ENCODE measurements around the gene COL4A1.

The COL4A1 gene

DNA sequence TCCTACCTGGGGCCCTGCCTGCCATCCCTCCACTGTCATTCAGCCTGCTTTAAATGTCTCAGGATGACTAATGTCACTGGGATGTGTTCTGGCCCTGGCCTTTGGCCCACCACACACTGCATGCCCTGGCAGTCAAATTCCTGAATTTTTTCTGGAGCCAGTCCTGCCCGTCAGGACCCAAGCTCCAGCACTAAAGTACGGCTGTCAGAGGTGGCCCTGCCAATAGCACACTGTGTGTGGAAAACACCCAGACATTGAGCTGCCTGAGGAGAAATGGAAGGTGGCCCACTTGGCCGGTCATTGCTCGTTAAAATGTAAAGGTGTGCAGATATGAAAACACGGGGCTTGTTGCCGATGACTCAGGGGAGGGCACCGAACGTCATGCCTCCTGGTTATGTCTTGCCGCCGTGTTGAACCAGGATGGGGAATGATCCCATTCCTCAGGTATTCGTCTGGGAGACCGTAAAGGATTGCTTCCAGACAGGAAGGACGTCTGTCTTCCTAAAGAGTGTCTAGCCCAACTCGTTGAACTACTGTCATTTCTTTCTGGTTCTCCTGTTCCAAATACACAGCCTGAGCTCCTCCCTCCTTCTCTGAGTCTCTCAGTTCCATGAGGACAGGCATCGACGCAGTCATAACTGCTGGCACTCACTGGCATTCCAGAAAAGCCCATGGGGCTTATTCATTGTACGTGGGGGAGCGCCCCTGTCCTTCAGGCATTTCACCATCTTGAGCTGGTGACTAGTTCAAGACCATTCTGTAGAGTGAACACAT lies 40.8 kb upstream of the COL4A1 start:
- Mint-ChIP-seq H3K4me1 (no peaks in the 10 kb centered on the region), H3K4me3 (no peak overlapping the region), H3K36me3 (ENCODE audit: insufficient read depth) (peaks cover 1% of the 10 kb centered on the region), H3K9me3 (no peaks in the 10 kb centered on the region), H3K27me3 (peaks cover 10% of the 10 kb centered on the region), H3K27ac (ENCODE audit: low read depth) (no peak overlapping the region)
- ATAC-seq (replicated peaks; ENCODE audit: extremely low read depth, poor library complexity, severe bottlenecking) (no peak), DNase-seq (ENCODE audit: low spot score in 2 of 2) (no peak)

DNA sequence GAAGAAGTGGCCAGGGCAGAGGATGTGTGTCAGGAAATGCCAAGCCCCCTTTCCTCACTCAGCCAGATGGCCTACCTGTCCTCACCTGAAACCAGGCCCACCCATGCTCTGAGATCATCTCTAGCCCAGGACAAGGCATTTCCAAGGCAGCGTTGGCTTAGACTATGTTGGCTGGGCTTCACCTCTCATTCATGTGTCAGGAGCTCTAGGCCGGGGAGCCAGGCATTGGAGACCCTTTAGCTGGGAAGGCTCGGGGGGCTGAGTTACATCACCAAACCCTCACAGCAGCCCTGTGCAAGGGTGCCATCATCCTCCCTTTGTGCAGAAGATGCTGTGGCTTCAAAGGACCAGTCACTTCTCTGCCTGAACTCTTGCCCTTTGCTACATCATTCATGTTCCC lies 40.1 kb upstream of the COL4A1 start:
- H3K9me3 Mint-ChIP-seq = no peaks in the 10 kb centered on the region
- ATAC-seq (replicated peaks; ENCODE audit: extremely low read depth, poor library complexity, severe bottlenecking) = no peak
- peaks cover 1% of the 10 kb centered on the region for H3K36me3 Mint-ChIP-seq (ENCODE audit: insufficient read depth)
- H3K27ac Mint-ChIP-seq (ENCODE audit: low read depth) = no peak overlapping the region
- no peak for DNase-seq (ENCODE audit: low spot score in 2 of 2)
- no peak overlapping the region for H3K4me3 Mint-ChIP-seq
- H3K27me3 Mint-ChIP-seq = peaks cover 10% of the 10 kb centered on the region
- no peaks in the 10 kb centered on the region for H3K4me1 Mint-ChIP-seq

DNA sequence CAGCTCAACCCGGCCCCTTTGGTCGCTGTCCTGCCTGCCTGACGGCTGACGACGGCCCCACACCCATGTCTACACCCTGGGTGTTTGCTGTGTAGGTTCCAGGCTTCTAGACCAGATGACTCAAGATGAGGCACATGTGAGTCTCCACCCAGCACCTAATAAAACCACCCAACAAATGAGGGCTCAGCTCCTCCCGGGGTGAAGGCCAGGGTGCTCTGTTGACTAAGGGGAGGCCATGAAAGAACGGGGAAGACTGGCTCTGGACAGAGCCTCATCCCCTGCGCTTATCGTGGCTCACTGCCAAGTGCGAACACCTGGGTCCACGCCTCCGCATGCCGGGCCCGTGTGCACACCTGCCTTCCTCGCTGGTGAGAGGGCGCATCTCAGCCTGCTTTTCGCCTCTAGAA lies 39.7 kb upstream of the COL4A1 start:
- ATAC-seq (replicated peaks; ENCODE audit: extremely low read depth, poor library complexity, severe bottlenecking) (no peak), DNase-seq (ENCODE audit: low spot score in 2 of 2) (no peak)
- Mint-ChIP-seq H3K27ac (ENCODE audit: low read depth) (no peak overlapping the region), H3K27me3 (peaks cover 9% of the 10 kb centered on the region), H3K4me3 (no peak overlapping the region), H3K4me1 (no peaks in the 10 kb centered on the region), H3K36me3 (ENCODE audit: insufficient read depth) (peaks cover 1% of the 10 kb centered on the region), H3K9me3 (no peaks in the 10 kb centered on the region)

GRCh38 chr13:110345701-110346100 lies 38.7 kb upstream of the COL4A1 start:
- Mint-ChIP-seq H3K27ac (ENCODE audit: low read depth) (no peak overlapping the region), H3K9me3 (no peaks in the 10 kb centered on the region), H3K4me3 (no peak overlapping the region), H3K27me3 (peaks cover 6% of the 10 kb centered on the region), H3K4me1 (peaks cover 9% of the 10 kb centered on the region), H3K36me3 (ENCODE audit: insufficient read depth) (peaks cover 1% of the 10 kb centered on the region)
- ATAC-seq (replicated peaks; ENCODE audit: extremely low read depth, poor library complexity, severe bottlenecking) (no peak), DNase-seq (ENCODE audit: low spot score in 2 of 2) (no peak)

GRCh38 chr13:110345266-110345665 lies 38.3 kb upstream of the COL4A1 start:
- Mint-ChIP-seq H3K4me3 (no peak overlapping the region), H3K27ac (ENCODE audit: low read depth) (no peak overlapping the region), H3K9me3 (no peaks in the 10 kb centered on the region), H3K36me3 (ENCODE audit: insufficient read depth) (peaks cover 1% of the 10 kb centered on the region), H3K27me3 (peaks cover 10% of the 10 kb centered on the region), H3K4me1 (peaks cover 14% of the 10 kb centered on the region)
- DNase-seq (ENCODE audit: low spot score in 2 of 2) (no peak), ATAC-seq (replicated peaks; ENCODE audit: extremely low read depth, poor library complexity, severe bottlenecking) (no peak)

DNA sequence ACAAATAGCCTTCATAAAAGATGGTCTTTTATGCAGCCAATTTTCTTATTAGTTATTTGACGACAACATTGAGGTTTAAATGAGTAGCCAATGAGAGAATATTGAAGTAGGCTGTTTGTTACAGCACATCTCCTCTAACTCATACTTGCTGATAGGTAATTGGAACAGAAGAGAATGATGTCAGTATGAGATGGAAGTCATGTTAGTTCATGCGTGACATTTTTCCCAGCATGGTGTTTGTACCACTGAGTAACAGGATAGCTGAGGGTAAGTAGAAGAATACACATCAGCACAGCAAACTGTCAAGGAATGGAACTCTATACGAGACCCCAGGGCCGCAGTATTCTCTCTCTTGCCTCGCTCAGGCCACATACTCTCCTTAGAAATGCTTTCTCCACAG lies 37.4 kb upstream of the COL4A1 start:
- H3K27ac Mint-ChIP-seq (ENCODE audit: low read depth) = no peak overlapping the region

GRCh38 chr13:110343241-110343865 lies 36.4 kb upstream of the COL4A1 start:
- Mint-ChIP-seq H3K27ac (ENCODE audit: low read depth) (no peak overlapping the region), H3K9me3 (no peaks in the 10 kb centered on the region), H3K36me3 (ENCODE audit: insufficient read depth) (peaks cover 1% of the 10 kb centered on the region), H3K4me3 (no peak overlapping the region), H3K4me1 (peaks cover 17% of the 10 kb centered on the region), H3K27me3 (peaks cover 28% of the 10 kb centered on the region)
- DNase-seq (ENCODE audit: low spot score in 2 of 2) (no peak), ATAC-seq (replicated peaks; ENCODE audit: extremely low read depth, poor library complexity, severe bottlenecking) (no peak)

More for the DNA sequence above, 37.4 kb upstream of the COL4A1 start:
- Mint-ChIP-seq H3K4me1 (peaks cover 17% of the 10 kb centered on the region), H3K27me3 (peaks cover 20% of the 10 kb centered on the region), H3K36me3 (ENCODE audit: insufficient read depth) (peaks cover 1% of the 10 kb centered on the region), H3K9me3 (no peaks in the 10 kb centered on the region), H3K4me3 (no peak overlapping the region)
- ATAC-seq (replicated peaks; ENCODE audit: extremely low read depth, poor library complexity, severe bottlenecking) (no peak), DNase-seq (ENCODE audit: low spot score in 2 of 2) (no peak)

DNA sequence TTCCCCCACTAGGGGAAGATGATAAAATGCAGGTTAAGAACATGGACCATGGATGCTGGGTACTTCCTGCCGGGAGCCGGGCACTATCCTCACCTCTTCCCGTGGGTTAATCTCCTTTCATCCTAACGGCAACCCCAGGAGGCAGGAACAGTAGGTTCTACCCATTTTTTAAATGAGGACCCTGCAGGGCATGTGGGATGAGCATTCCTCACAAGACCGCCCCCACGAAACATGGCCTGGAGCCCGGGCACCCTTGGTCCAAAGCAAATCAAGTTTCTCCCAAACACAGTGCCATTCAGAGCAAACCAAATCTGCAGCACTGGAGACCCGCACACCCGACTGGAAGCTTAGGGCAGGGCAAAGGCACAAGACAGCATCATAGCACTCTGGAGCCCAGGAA lies 35.5 kb upstream of the COL4A1 start:
- no peaks in the 10 kb centered on the region for H3K9me3 Mint-ChIP-seq

GRCh38 chr13:110341445-110342244 lies 34.7 kb upstream of the COL4A1 start:
- H3K27ac Mint-ChIP-seq (ENCODE audit: low read depth) = no peak overlapping the region
- ATAC-seq (replicated peaks; ENCODE audit: extremely low read depth, poor library complexity, severe bottlenecking) (no peak), DNase-seq (ENCODE audit: low spot score in 2 of 2) (no peak)
- no peak overlapping the region for H3K4me3 Mint-ChIP-seq
- peaks cover 28% of the 10 kb centered on the region for H3K27me3 Mint-ChIP-seq
- peaks cover 17% of the 10 kb centered on the region for H3K4me1 Mint-ChIP-seq
- no peaks in the 10 kb centered on the region for H3K36me3 Mint-ChIP-seq (ENCODE audit: insufficient read depth)
- H3K9me3 Mint-ChIP-seq = no peaks in the 10 kb centered on the region

More for the DNA sequence above, 35.5 kb upstream of the COL4A1 start:
- peaks cover 1% of the 10 kb centered on the region for H3K36me3 Mint-ChIP-seq (ENCODE audit: insufficient read depth)
- H3K27ac Mint-ChIP-seq (ENCODE audit: low read depth) = no peak overlapping the region
- H3K27me3 Mint-ChIP-seq = peaks cover 28% of the 10 kb centered on the region
- ATAC-seq (replicated peaks; ENCODE audit: extremely low read depth, poor library complexity, severe bottlenecking) (no peak), DNase-seq (ENCODE audit: low spot score in 2 of 2) (no peak)
- H3K4me3 Mint-ChIP-seq = no peak overlapping the region
- peaks cover 17% of the 10 kb centered on the region for H3K4me1 Mint-ChIP-seq

DNA sequence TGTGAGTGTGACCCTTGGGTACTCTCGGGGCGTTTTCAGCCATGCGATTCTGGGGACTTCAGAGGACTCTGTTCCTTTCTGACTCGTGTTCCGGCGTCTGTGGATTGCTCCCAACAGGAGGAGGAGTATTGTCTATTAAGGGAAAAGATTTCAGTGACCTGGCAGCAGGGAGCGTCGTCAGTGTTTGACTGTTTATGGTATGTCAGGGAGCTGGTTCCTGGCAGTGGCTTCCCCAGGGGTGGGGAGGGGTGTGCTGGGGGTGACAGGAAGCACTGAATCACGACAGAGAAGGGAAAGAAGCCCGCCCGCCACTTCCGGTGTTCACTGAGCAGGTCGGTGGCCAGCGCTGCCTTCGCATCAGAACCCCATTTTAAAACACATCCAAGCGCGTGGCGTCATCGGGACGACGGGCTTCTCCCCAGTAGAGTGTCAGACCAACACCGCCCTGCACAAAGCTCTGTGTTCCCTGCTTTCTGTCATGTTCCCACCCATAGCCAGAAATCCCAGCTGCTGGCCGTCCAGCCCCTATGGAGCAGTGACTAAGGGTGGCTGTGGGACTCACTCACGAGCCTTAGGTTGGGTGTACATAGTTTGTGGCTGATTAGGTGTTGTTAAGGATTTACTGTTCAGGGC lies 34.0 kb upstream of the COL4A1 start:
- no peaks in the 10 kb centered on the region for H3K9me3 Mint-ChIP-seq
- H3K4me1 Mint-ChIP-seq = peaks cover 17% of the 10 kb centered on the region
- H3K4me3 Mint-ChIP-seq = no peak overlapping the region
- no peak for ATAC-seq (replicated peaks; ENCODE audit: extremely low read depth, poor library complexity, severe bottlenecking)
- H3K36me3 Mint-ChIP-seq (ENCODE audit: insufficient read depth) = no peaks in the 10 kb centered on the region
- peaks cover 32% of the 10 kb centered on the region for H3K27me3 Mint-ChIP-seq
- DNase-seq (ENCODE audit: low spot score in 2 of 2) = no peak
- no peak overlapping the region for H3K27ac Mint-ChIP-seq (ENCODE audit: low read depth)

DNA sequence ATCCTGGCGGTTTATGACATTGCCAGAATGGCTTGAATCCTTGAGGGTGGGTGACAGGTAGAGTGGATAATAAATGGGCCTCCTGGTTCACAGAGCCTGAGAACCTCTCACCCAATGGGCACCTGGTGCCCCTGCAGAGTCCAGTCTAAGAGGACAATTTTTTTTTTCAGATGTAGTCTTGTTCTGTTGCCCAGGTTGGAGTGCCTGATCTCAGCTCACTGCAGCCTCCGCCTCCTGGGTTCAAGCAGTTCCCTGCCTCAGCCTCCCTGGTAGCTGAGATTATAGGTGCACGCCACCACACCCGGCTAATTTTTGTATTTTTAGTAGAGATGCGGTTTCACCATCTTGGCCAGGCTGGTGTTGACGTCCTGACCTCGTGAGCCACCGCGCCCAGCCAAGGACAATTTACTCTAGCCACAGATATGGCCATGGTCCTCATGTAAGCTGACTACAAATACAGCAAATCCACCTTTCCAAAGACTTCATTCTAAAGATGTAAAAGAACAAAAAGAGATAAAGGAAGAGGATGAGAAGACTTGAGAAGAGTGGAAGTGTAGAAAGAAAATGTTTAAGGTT lies 33.1 kb upstream of the COL4A1 start:
- DNase-seq (ENCODE audit: low spot score in 2 of 2) (no peak), ATAC-seq (replicated peaks; ENCODE audit: extremely low read depth, poor library complexity, severe bottlenecking) (no peak)
- Mint-ChIP-seq H3K4me3 (peak overlapping the region; percentile 17), H3K27me3 (peaks cover 41% of the 10 kb centered on the region), H3K27ac (ENCODE audit: low read depth) (no peak overlapping the region), H3K9me3 (no peaks in the 10 kb centered on the region), H3K4me1 (peaks cover 17% of the 10 kb centered on the region), H3K36me3 (ENCODE audit: insufficient read depth) (no peaks in the 10 kb centered on the region)

DNA sequence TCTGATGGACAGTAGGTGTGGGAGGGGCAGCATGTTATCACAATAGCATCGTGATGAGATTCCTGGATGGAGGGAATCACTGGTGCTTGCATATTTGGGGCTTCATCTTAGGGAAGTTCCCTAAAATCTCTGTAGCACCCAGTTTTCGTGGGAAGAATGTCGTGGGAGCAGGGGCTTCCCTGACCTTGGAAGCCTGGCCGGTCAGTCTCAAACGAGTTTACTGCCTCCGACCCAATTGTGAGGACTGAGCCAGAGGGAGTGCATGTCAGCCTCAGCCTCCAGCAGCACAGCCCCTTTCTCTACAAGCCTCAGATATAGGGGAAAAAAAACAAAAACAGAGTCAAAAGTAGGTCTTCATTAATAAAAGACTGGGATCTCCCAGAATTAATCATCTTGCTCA lies 32.3 kb upstream of the COL4A1 start:
- H3K27me3 Mint-ChIP-seq = peaks cover 49% of the 10 kb centered on the region
- no peak for DNase-seq (ENCODE audit: low spot score in 2 of 2)
- H3K27ac Mint-ChIP-seq (ENCODE audit: low read depth) = no peak overlapping the region
- H3K36me3 Mint-ChIP-seq (ENCODE audit: insufficient read depth) = no peaks in the 10 kb centered on the region
- H3K9me3 Mint-ChIP-seq = no peaks in the 10 kb centered on the region
- peaks cover 17% of the 10 kb centered on the region for H3K4me1 Mint-ChIP-seq
- H3K4me3 Mint-ChIP-seq = no peak overlapping the region
- no peak for ATAC-seq (replicated peaks; ENCODE audit: extremely low read depth, poor library complexity, severe bottlenecking)
